Liver (tissue), 3 donors: ENCODE results near the gene PTPRN.

ENCODE experiments used
- CTCF ChIP-seq: fragments of 150-350 bp; IDR thresholded peaks from 2 replicates; pipeline ENCODE4 v1.5.1; 2017; ENCODE audit warnings: improper control_type of control experiment, low read depth, low read length; ENCODE audit not compliant: missing input control
- EGR1 ChIP-seq, 2 donors: IDR thresholded peaks; 2 replicates each; pipeline ENCODE4 v1.6.1; 2016 to 2018; ENCODE audit warnings: antibody characterized with exemption in 2 of 2, low read depth in 2 of 2
- FOXA1 ChIP-seq: IDR thresholded peaks from 2 replicates; pipeline ENCODE4 v1.6.1; 2016; ENCODE audit warnings: antibody characterized with exemption
- FOXA2 ChIP-seq: IDR thresholded peaks from 2 replicates; pipeline ENCODE4 v1.6.1; 2016; ENCODE audit warnings: antibody characterized with exemption
- GABPA ChIP-seq, 2 donors: IDR thresholded peaks in 1 of 2; conservative IDR thresholded peaks in 1 of 2; 2 replicates each; pipeline ENCODE4 v1.6.1; 2016; ENCODE audit warnings: antibody characterized with exemption in 2 of 2, mild to moderate bottlenecking in 1 of 2, moderate library complexity in 1 of 2
- HNF4A ChIP-seq, 2 donors: conservative IDR thresholded peaks; 2 replicates each; pipeline ENCODE4 v1.6.1; 2016; ENCODE audit warnings: antibody characterized with exemption in 2 of 2, mild to moderate bottlenecking in 2 of 2
- RAD21 ChIP-seq, 2 donors: IDR thresholded peaks; 2 replicates each; pipeline ENCODE4 v1.6.1; 2016; ENCODE audit warnings: antibody characterized with exemption in 2 of 2, mild to moderate bottlenecking in 2 of 2
- REST ChIP-seq: IDR thresholded peaks from 2 replicates; pipeline ENCODE4 v1.6.1; 2016; ENCODE audit warnings: antibody characterized with exemption, mild to moderate bottlenecking
- SP1 ChIP-seq: IDR thresholded peaks from 2 replicates; pipeline ENCODE4 v1.6.1; 2018; ENCODE audit warnings: antibody characterized with exemption, mild to moderate bottlenecking
- TAF1 ChIP-seq: conservative IDR thresholded peaks from 2 replicates; pipeline ENCODE4 v1.6.1; 2016; ENCODE audit warnings: antibody characterized with exemption, mild to moderate bottlenecking
- YY1 ChIP-seq: IDR thresholded peaks from 2 replicates; pipeline ENCODE4 v1.6.1; 2016; ENCODE audit warnings: antibody characterized with exemption, mild to moderate bottlenecking
- TF ChIP-seq, protein P1 (sequence below): IDR thresholded peaks from 2 replicates; pipeline ENCODE4 v1.6.1; 2016; ENCODE audit warnings: antibody characterized with exemption
- TF ChIP-seq, protein P2 (sequence below): IDR thresholded peaks from 2 replicates; pipeline ENCODE4 v1.6.1; 2016; ENCODE audit warnings: antibody characterized with exemption
- TF ChIP-seq, protein P3 (sequence below): IDR thresholded peaks from 2 replicates; pipeline ENCODE4 v1.6.1; 2016; ENCODE audit warnings: antibody characterized with exemption
- donor health status: healthy.
- donor health status: healthy.

DNA sequence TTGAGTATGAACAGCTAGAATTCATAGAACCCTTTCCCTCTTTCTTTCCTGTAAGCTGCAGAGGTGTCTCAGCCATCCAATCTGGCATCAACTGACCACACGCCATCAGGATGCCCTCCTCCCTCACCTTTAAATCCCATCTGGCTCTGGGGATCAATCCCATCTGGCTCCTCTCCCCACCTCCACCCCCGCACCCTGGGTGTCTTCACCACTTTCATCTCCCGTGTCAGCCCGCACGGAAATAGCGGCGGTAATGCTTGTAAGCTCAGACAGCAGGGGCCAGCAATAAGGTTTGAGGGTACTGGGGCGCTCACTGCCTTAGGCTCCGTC, 56.7 kb downstream of the PTPRN start:
- TF ChIP-seq CTCF (no peak), TAF1 (no peak), EGR1 (IDR thresholded peaks at IDR 0.05; ENCODE audit: low read depth in 2 of 2) (no peak), YY1 (no peak), SP1 (no peak), REST (no peak), FOXA1 (no peak), RAD21 (IDR thresholded peaks at IDR 0.05) (no peak), FOXA2 (no peak), GABPA (IDR thresholded peaks at IDR 0.05 in 1 of 2, conservative IDR thresholded peaks at IDR 0.05 in 1 of 2) (no peak), HNF4A (conservative IDR thresholded peaks at IDR 0.05) (no peak)
- TF ChIP-seq, protein P1, sequence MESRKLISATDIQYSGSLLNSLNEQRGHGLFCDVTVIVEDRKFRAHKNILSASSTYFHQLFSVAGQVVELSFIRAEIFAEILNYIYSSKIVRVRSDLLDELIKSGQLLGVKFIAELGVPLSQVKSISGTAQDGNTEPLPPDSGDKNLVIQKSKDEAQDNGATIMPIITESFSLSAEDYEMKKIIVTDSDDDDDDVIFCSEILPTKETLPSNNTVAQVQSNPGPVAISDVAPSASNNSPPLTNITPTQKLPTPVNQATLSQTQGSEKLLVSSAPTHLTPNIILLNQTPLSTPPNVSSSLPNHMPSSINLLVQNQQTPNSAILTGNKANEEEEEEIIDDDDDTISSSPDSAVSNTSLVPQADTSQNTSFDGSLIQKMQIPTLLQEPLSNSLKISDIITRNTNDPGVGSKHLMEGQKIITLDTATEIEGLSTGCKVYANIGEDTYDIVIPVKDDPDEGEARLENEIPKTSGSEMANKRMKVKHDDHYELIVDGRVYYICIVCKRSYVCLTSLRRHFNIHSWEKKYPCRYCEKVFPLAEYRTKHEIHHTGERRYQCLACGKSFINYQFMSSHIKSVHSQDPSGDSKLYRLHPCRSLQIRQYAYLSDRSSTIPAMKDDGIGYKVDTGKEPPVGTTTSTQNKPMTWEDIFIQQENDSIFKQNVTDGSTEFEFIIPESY = no peak
- TF ChIP-seq, protein P2, sequence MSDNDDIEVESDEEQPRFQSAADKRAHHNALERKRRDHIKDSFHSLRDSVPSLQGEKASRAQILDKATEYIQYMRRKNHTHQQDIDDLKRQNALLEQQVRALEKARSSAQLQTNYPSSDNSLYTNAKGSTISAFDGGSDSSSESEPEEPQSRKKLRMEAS = no peak
- TF ChIP-seq, protein P3, sequence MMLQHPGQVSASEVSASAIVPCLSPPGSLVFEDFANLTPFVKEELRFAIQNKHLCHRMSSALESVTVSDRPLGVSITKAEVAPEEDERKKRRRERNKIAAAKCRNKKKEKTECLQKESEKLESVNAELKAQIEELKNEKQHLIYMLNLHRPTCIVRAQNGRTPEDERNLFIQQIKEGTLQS = no peak
